LNCAP (cell line): ENCODE data around the gene LRRC8E.

ENCODE experiments used
- CTCF ChIP-seq: fragments of 450-650 bp; IDR thresholded peaks from 2 replicates; pipeline ENCODE4 v1.5.1; 2017; ENCODE audit warnings: mild to moderate bottlenecking

The LRRC8E gene

GRCh38 chr19:7862413-7862951, 25.8 kb upstream of the LRRC8E start:
- TF ChIP-seq CTCF, result no peak

- TF ChIP-seq CTCF, result no peak
Measured at GRCh38 chr19:7863157-7863970, 24.9 kb upstream of the LRRC8E start.

- TF ChIP-seq CTCF, result no peak
Measured at GRCh38 chr19:7863971-7864689, 24.2 kb upstream of the LRRC8E start.

- TF ChIP-seq CTCF, result no peak
Measured at GRCh38 chr19:7864690-7865074, 23.6 kb upstream of the LRRC8E start.

- TF ChIP-seq CTCF, result no peak
Measured at GRCh38 chr19:7865262-7865911, 22.9 kb upstream of the LRRC8E start.

- TF ChIP-seq CTCF, result no peak
Measured at GRCh38 chr19:7866399-7867091, 21.8 kb upstream of the LRRC8E start.
